HG03460 (cell line): Measurements from ENCODE around the gene NUSAP1.
"Not testable (repeated sequence)": the region's sequence is repeated elsewhere in the genome, so short reads cannot be mapped to it uniquely, and the experiment has no call there.

Source experiments
- ATAC-seq: cut with Tn5 transposase; IDR thresholded peaks from one replicate; pipeline ENCODE4 v1.9.1; 2021; ENCODE audit not compliant: unreplicated experiment

NUSAP1 gene

DNA sequence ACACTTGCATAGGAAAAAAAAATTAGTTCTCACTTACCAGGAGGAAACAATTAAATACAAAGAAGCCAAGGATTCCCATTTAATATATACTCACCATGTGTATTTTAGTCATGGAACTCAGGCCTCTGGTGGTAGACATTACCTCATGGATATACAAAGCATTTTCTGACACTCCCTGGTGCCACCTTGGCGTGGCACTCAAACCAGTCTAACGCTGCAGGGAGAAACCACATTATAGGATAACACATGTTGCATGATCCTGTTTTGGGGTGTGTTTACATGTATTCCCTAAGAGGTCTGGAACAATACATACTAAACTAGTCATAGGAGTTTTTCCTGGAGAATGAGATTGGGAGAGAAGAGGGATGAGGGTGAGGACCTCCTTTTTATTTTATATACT lies 78.3 kb downstream of the NUSAP1 start:
- ATAC-seq: no peak

DNA sequence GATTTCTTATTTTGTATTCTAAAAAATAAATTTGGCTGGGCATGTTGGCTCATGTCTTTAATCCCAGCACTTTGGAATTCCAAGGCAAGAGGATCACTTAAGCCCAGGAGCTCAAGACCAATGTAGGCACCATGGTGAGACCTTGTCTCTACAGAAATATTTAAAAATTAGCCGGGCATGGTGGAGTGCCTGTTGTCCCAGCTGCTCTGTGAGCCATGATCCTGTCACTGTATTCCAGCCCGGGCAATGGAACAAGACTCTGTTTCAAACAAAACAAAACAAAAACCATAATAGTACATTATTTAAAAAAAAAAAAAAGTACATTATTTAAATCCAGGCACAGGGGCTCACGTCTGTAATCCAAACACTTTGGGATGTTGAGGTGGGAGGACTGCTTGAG lies 78.8 kb downstream of the NUSAP1 start:
- ATAC-seq: no peak

DNA sequence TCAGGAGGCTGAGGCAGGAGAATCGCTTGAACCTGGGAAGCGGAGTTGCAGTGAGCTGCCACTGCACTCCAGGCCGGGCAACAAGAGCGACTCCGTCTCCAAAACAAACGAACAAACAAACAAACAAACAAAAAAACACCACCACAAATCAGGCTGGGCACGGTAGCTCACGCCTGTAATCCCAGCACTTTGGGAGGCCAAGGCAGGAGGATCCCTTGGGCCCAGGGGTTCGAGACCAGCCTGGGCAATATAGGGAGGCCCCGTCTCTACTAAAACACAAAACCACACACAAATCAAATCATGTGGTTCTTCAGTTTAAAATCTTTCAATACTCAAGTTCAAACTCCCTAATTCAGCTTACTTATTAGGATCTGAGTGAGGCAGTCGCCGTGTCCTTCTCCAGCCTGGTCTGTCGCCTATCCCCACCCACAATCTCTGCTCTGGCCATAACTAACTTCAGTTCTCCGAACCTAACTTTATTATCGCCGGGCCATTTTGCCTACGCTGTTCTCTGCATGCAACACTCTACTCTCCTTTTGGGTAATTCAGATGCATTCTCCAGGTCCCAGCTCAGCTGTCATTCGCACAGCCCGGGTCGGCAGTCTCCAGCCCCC lies 83.6 kb downstream of the NUSAP1 start:
- peak; percentile 14 for ATAC-seq

DNA sequence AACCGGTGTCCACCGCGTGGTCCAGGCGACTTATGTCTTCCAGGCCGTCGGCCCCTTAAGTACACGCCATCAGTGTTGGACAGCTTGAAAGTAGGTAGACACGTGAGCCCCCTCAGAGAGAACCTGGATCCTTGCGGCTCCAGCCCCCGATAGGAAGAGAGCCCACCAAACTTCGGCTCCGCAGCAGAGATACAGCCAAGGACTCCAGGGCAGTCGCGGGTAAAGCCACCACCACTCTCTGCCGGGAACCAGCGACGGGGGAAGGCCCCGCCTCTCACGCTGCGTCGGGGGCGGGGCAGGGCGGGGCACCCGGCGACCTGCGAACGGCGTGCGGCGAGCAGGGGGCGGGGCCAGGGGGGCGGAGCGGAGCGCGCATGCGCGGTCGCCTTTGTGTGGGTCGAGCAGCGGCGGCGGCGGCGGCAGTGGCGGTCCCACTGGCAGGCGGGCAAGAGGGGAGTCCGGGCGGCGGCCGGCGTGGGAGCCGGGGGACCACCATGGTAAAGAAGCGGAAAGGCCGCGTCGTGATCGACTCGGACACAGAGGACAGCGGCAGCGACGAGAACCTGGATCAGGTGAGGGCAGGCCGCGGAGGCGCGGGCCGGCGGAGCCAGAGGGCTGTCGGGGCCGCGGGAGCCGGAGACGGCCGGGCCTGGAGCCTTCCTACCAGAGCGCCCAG lies 84.2 kb downstream of the NUSAP1 start, which contains the start of gene RTF1:
Gene RTF1, plus strand, starts transcription at position 354 of the 676 bp plus-strand sequence. Its CDS starts 21 bp downstream, at position 375.
- ATAC-seq: peak; percentile 83

DNA sequence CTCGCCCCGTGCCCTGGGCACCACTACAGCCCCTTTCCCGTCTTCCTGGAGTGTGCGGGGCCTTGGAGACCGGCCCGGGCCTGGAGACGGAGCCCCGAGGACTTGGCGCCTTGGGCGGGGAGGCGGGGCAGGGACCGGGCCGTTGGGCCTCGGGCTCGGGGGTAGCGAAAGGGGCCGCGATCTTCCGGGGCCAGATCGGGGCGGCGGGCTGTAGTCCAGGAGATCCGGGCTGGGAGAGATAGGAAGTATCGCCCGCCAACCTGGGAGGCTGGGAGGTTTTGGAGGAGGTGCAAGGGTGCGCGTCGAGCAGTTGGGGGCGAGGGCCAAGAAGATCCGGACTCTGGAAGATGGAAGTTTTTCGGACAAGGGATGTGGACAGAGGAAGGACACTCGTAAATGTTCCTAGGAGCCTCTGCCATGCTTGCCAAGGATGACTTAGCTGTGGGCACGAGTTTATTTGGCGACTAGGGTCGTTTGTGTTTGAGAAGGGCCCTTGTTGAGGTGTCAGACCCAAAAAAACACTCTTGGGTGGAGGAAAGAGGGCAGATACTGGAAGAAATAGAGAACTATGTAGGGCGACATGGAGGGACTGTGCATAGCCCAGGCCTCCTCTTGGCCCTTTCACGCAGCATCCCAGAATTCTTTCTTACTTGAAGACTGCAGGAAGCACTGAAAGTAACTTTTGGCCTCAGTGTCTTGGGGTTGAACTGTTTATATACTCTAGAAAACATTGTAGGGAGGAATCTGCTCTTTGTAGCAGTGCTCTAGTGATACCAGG lies 84.9 kb downstream of the NUSAP1 start:
- ATAC-seq: peak; percentile 32

DNA sequence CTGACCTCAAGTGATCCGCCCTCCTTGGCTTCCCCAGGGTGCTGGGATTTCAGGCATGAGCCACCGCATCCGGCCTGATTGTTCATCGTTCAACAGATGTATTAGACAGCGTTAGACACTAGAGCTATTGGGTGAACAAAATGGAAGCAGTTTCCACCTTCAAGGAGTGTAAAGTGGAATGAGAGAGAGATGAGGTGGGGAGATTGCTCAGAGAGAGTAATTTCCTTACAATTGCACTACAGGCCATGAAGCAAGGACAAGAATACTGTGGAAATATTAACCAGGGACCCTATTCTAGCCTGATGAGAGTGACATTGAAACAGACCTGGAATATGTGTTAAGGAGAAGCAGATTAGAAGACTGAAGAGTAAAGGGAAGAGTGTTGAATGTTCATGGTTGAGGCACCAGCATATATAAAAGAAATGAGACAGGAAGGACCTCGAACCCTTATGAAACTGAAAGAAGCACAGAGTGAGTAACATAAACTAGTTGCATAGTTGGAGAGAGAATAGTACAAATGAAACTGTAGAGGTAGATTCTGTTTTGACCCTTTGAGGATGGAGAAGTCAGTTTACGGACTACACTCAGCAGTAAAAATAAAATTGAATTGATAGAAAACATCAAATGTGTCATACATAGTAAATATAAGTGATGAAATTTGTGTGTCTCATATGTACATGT lies 91.4 kb downstream of the NUSAP1 start:
- peak; percentile 74 for ATAC-seq

DNA sequence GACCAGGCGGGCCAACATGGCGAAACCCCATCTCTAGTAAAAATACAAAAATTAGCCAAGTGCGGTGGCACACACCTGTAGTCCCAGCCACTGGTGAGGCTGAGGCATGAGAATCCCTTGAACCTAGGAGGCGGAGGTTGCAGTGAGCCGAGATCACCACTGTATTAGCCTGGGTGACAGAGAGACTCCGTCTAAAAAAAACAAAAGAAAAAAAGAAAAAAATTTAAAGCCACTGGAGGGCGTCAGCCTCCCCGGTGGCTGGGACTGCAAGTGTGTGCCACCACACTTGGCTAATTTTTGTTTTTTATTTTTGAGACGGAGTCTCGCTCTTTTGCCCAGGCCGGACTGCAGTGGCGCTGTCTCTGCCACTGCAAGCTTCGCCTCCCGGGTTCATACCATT lies 92.1 kb downstream of the NUSAP1 start:
- no peak for ATAC-seq

DNA sequence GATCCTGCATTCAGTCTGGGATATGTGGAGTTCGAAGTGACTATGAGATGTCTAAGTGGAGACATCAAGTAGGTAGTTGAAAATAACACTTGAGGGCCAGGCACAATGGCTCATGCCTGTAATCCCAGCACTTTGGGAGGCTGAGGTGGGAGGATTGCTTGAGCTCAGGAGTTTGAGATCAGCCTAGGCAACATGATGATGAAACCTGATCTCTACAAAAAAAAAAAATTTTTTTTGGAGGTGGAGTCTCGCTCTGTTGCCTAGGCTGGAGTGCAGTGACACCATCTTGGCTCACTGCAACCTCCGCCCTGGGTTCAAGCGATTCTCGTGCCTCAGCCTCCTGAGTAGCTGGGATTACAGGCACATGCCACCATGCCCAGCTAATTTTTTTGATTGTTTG lies 93.2 kb downstream of the NUSAP1 start:
- not testable (repeated sequence) for ATAC-seq

DNA sequence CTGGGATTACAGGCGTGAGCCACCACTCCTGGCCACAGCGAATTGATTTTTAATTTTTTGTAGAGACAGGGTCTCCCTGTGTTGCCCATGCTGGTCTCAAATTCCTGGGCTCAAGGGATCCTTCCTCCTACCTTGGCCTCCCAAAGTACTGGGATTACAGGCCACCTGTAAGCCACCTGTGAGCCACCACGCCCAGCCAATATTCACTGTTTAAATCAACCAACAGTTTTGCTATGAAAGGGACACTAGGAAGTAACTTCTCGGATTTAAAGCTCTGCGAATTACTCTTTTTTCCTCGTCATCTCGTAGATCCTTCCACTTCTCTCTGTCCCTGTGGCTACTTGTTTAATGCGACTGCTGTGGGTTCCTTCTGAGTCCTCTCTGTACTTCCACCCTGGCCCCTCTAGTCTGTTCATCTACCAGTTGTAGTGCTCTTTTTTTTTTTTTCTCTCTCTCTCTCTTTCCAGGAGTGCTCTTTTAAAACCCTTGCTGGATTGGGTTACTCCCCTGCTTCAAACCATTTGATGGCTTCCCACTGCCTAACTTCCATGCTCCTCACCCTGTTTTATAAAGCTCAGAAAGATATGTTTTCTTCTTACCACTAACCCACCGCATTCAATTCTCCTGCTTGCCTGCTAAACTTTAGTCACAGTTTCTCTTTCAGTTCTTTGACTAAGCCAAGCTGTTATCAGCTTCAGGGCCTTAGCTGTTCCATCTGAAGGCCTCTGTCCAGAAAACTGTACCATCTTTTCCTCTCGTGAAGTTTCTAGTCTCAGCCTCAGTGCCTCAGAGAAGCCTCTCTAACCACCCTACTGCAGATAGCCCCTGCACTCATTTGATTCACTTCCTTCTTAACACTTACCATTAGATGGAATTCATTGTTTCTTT lies 96.6 kb downstream of the NUSAP1 start:
- peak; percentile 58 for ATAC-seq
